GM18861 (cell line): ENCODE measurements around the gene AFAP1L1.

ENCODE experiments used
- ATAC-seq: cut with Tn5 transposase; IDR thresholded peaks from one replicate; pipeline ENCODE4 v1.9.1; 2021; ENCODE audit not compliant: unreplicated experiment

Gene AFAP1L1

DNA sequence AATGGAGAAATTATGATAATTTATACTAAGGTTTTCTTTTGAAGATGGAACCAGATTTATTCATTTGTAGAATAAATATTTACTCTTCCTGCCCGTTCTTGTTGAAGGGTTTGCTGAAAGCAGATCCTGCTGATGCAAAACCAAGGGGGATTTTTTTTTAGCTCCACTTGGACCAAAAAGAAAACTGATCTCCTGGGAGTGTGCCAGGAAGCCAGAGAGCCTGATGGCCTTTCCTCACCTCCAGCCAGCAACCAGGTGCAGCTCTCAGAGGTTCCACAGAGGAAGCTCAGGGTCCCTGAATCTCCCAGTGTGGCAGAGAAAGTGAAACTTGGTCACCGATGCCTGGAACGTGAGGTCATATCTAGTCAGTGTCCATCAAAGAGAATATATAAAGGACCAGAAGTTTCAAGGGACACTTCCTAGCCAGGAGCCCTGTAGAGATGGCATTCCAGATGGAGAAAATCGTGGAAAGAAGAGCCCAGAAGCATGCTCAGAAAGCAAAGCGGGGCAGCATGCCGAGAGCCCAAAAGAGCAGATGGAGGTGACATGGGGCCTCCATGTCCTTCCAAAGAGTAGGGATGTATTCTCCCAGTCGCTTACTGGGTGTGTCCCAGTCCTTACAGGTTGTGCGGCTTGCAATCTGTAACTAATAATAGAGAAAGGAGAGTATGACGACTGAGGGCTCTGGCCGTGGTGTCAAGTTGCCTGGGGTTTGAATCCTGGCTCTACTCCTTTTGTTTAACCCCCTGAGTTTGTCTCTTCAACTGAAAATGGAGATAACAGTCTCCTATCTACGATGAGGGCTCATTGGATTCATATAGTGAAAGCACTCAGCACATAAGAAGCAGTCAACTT lies 12.2 kb downstream of the AFAP1L1 start:
- no peak for ATAC-seq

DNA sequence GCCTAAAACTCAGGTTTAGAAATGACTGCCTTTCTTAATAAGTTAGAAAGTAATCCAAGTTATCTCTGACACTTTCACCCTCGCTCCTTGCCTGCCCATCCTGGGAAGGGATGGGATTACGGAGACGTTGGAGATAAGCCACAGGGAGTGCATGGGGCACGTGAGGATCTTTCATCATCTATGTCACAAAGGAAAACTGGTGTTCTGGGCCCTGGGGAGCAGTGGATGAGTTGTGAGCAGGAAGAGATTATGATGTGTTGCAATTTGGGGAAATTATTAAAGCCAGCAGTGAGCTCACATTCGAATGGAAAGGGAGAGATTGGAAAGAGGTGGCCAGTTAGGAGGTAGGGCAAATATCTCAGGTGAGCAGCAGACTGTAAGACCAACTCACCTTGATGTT lies 12.8 kb downstream of the AFAP1L1 start:
- ATAC-seq, result no peak

DNA sequence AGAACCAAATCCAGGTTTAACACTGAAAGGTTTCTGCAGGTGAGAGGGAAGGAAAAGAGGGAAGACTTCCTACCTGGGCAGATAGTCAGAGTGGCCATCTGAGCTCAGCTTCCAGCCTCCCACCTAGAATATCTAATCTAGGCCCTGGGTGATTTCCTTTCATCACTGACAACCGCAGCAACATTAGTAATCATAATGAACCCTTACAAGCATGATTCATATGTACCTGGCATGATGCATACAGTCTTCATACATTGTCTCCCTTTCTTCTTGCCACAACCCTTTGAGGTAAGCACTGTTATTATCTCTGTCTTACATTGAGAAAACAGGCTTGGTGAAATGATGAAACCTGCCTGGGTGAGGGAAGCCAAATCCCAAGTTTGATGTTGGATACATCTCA lies 13.5 kb downstream of the AFAP1L1 start:
- ATAC-seq, result no peak

DNA sequence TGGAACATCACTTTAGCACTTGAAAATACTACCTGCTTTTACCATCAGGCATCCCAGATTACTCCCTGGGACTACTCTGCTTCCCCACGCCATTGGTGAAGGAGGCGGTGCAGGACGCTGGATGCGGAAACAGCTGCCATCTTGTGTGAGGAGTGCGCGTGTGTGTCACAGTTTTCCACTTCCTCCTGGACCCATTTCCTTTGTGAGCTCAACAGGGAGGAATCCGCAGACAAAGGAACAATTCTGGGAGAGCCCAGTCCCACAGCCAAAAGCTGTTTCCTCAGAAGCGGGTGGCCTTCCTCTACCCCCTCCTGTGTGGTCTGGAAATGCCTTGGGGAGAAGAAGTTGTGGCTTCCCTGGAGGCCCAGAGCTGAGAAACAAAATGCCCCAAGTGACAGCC lies 16.8 kb downstream of the AFAP1L1 start:
- no peak for ATAC-seq

DNA sequence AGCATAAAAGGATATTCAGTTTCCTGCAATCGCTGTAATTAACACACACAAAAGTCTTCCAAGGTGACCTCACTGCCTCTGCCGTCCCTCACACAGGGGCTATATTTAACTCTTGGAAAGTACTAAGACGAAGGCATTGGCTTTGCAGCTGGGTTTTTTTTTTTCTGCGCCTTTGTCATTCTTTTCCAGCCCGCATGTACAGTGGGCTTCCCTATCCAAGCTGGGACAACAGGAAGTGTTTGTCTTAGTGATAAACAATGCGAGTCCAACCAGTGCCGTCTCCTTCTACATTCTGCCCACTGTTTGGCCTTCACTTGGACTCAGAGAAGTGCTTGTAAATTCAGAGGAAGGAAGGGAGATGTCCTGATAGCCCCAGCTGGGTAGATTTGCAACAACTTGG lies 17.6 kb downstream of the AFAP1L1 start:
- no peak for ATAC-seq

DNA sequence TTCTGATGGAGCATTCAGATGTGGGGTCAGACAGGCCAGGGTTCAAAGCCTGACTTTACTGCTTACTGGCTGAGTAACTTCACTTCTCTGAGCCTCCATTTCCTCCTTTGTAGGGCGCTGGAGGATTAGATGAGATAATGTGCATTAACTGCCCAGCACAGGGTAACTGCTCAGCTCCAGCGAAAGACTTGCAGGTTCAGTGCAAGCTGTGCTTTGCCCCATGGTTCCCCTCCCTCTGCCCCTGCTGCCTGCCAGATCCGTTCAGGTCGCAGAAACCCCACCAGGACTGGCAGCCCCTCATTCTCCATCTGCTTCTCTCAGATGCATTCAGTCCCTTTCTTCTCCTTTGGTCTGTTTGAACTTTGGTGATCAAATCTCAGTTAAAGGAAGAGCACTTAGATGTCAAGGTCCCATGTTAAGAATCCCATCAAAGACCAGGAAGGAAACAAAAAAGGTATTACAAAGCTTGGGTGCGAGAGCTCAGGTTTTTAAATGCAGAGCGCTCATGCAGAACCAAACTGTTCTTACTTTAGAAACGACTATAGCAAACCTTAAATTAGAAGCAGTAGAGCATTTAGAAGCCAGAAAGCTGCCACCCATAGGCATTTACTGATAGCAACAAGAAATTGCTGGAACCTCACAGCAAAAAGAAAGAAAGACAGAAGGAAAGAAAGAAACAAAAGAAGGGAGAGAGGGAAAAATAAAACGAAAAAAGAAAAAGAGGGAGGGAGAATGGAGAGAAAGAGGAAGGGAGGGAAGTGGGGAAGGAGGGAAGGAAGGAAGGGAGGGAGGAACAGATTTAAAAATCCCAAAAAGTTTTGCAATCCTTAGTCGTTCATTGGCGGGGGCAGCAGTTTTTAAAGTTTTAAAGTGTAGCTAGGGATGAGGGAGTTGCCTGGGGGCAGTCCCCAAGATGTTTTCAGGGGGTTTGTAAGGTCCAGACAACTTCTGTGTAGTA lies 23.5 kb downstream of the AFAP1L1 start:
- no peak for ATAC-seq

DNA sequence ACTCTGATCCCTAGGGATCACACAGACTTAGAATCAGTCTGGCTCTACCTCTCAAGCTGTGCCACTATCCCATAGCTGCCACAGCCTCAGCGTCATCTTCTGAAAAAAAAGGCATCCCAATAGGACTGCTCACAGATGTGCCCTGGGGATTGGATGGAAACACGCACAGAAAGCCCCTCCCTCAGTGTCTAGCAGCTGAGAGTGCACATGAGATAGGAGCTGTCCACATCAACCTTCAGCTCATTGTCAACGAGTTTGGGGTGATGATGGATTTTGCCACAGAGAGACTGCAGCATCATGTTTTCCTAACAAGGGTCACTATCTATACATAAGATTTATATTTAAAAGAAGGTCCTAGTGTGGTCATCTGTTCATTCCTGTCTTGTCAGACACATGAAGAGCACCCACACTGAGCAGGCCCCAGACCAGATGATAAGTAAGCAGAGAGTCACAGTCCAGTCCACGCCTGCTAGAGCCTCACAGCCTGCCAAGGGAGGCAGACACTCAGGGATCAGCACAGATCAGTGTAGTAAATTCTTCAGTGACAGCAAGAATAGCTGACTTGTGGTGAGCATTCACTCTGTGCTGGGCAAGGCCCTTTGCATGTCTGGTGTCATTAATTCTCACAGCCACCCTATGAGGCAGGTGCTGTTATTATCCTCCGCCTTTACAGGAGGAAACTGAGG lies 25.8 kb downstream of the AFAP1L1 start:
- no peak for ATAC-seq

DNA sequence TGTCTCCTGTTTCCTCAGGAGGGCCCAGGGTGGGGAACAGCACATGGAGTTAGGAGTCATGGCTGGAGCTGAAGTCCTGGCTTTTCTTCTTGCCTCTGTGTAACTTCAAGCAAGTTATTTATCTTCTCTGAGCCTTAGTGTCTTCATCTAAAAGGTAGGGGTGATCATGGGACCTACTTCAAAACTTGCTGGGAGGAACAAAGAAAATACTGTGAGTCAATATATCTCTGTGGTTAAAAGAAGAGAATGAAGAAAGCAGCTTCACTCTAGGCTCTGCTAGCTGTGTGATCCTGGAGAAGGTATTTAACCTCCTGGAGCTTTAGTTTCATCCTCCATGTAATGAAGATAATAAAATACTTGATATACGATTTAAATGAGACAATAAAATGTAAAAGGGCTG lies 26.5 kb downstream of the AFAP1L1 start:
- no peak for ATAC-seq

DNA sequence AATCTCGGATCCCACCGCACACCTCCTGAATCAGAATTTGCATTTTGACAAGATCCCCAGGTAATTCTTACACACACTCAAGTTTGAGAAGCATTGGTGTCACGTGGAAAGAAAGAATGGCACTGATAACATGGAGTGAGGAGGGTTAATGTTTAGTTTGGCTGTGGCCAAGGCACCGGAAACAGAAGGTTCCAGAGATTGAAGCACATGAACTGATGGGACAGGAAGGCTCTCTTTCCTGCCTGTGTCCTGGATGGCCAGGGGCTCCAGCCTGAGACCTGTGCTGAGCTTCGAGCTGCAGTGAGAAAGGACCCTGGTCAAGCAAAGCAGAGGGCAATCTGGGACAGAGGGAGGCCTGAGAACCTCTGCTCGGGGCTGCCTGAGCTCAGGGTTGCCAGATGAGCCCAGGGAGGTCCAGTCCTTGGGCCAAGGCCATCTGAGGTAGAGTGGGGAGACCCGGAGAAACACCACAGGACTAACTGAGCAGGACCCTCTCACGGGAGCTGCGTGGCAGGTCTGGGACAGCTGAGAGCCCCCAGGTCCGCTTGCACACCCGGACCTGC lies 27.3 kb downstream of the AFAP1L1 start:
- no peak for ATAC-seq

DNA sequence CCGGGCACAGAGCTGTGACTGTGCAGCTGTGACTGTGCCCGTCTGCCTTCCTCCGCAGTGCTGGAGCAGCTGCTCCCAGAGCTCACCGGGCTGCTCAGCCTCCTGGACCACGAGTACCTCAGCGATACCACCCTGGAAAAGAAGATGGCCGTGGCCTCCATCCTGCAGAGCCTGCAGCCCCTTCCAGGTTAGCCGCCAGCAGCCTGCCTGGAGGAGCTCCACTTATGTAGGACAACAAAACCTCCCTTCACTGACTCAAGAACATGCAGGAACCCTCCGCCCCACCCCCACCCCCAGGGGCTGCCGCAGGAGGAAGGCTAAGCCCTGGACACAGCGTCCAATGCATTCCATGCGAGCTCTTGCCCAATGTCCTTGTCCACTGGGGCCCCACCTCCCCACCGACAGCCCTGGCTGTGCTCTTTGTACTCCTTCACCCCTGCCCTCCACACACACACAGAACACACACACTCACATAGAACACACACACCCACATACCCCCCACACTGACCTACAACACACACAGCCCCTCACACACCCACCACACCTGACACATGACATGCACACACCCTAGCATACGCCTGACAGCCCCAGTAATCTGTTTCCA lies 27.9 kb downstream of the AFAP1L1 start:
- ATAC-seq, result no peak

DNA sequence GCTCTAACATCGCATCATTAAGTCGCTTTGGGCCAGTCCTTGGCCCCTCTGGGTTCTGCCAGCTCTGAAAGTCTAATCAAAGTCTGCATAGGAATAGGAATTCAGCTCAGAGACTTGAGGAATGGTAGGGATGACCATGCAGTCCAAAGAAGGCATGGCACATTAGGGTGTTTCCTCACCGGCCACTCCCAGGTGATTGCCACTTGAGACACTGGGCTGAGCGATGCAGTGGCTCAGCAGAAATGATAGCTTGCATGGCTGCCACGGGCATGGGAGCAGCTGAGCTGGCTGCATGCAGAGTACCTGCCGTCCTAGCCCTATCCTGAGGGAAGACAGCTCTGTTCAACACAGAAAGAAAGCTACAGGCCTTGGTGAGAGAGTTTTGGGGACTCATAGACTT lies 28.8 kb downstream of the AFAP1L1 start:
- ATAC-seq, result no peak

DNA sequence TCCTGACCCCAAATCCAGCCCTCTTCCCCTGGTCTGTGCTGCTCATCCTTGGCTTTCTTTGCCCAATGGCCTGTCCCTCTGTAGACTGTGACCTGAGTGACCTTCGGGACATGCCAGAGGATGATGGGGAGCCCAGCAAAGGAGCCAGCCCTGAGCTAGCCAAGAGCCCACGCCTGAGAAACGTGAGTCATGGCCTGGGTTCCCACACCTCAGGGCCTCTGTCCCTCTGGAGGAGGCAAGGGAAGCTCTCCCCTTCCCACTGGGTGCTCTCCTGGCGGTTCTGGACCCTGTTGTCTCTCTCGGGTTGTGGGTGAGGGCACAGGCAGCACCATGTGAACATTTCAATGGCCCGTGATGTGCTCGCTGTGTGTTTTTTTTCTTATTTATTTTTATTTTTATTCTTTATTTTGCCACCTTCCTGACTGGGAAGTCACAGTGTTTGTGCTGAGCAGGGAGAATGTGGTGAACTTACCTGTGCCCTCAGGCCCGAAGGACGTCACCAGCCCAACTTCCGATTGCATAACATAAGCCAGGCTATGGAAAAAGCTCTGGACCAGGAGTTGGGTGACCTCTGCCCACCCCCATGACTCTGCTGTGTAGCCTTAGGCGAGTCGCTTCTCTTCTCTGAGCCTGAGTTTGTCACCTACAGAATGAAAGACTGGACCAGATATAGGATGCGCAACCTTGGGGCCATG lies 29.5 kb downstream of the AFAP1L1 start:
- no peak for ATAC-seq

DNA sequence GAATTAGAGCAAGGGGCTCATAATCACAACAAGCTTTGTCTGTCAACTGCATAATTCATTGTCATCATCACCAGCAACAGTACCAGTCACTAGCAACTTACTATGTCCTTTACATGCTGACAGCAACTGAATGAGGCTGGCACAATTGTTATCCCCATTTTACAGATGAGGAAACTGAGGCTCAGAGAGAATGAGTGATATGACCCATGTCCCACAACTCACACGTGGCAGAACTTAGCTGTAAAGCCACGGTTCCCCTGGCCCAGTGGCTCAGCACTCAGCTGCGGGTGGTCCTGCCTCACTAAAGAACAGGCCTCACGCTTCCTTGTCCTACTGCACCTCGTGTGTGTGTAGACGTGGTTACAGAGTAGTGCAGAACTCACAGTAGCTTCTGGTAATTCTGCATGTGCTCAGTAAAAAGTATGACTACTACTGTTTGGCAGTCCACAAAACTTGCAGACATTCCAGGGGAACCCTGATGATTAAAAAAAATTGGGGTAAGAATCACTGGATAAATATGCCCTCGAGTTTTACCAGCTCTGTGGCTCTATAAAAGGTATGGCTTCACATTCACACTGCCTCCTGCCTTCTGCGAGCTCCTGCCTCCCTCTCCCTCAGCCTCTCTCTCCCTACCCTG lies 30.2 kb downstream of the AFAP1L1 start:
- no peak for ATAC-seq

DNA sequence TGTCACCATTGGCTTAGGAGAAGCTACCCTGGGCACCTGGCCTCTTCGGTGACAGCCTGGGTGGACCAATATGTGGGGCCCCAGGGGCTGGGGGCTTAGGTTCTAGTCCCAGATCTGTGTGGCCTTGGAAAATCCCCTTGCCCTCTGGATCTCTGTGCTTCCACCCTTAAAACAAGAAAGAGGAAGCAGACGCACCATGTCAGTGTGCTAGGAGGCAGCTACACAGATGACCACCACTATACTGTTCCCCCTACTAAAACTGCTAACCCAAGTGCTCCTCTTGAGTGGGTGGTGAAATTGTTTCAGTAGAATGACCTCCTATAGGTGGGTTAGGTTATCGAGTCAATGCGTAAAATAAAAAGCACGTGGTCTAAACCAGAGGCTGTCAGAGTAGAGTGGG lies 31.0 kb downstream of the AFAP1L1 start:
- ATAC-seq, result no peak

DNA sequence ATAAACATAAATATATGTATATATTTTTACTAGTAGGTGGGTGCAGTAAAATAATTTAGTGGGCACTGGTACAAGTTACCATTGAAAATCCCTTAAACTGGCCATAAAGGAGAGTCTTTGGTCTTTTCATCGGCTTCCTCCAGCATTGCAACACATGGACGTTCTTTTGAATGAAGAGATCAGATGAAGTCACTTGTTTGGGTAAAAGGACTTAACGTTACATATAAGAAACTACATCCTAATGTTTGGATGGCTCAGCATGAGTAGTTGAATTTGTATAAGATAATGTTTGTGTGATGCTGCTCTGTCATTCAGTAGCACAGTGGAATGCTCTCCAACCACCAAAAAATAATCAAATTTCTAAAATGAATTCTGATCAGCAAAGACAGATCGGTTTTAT lies 31.6 kb downstream of the AFAP1L1 start:
- ATAC-seq, result no peak

DNA sequence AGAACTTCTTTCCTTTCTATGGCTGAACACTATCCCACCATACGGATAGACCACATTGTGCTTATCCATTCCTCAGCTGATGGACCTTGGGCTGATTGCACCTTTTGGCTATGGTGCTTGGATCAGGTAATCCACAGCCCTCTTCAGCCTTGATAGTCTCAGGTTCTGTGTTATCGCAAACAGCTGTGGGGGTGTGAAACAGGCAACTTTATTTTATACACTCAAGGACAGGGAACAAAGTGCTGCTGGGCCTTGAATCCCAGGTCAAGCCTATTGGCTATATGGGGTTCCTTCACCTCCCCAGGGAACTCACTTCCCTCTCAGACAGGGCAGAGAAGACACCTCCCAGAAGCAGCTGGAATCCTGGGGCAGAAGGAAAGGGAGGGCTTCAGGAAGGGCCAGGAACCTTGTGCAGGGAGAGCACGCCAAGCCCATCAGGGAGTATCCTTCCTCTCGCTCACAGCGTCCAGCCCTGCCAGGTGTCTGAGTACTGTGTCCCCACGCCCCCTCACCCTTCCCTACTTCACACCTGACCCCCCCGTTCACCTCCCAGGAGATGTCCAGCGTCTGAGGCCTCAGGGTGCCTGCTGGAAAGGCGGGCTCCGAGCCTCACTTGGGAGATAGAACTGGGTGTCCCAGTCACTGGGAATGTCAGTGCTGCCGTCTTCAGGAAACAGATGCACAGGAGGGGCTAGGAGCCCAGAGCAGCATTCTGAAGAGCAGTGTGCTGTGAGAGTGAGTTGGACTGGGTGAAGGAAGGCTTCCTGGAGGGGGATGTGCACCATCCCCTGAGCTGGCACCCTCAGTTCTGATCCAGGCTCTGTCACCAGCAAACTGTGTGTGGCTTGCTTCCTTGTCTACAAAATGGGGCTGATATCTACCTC lies 32.8 kb downstream of the AFAP1L1 start:
- no peak for ATAC-seq

DNA sequence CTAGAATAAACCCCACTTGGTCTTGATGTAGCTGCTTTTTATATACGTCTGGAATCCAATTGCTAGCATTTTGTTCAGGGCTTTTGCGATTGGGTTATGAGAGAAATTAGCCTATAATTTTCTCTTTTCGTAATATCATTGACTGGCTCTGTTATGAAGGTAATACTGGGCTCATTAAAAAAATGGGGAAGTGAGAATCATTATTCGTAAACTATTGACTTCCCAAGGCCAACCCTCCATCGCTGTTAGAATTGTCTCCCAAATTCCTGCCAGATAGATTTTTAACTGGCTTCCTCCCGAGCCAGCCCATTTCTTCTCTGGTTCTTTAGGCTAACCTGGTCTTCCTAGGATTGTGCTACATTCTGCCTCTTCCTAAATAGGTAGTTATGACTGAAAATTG lies 37.7 kb downstream of the AFAP1L1 start:
- ATAC-seq, result no peak

DNA sequence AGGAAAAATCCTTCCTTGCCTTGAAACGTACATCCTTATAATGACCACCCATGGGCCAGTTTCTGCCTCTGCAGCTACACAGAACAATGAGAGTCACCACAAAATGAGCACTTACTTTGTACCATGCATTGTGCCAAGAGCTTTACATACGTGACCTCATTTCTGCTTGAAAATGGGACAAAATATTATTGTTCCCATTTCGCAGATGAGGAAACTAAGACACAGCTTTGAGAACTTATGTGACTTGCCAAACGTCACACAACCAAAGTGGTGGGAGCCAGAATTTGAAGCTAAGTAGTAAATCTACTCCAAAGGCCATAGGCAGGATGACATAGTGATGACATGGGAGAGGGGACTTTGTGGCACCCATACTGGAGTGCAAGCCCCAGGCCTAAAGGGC lies 38.8 kb downstream of the AFAP1L1 start:
- no peak for ATAC-seq
